ENCODE results near the gene LRRC1. TPM values are rescaled to one million over a fixed set of nuclear protein-coding genes. Genes with fewer than 3 reads are reported as not detected.
A peak's percentile ranks its signal among the peaks of the same experiment; 100 is the strongest.

Gene LRRC1
- polyA plus RNA-seq, 12 donors: 5.7 to 18.8 (median 9.7) TPM; not detected in 1

DNA sequence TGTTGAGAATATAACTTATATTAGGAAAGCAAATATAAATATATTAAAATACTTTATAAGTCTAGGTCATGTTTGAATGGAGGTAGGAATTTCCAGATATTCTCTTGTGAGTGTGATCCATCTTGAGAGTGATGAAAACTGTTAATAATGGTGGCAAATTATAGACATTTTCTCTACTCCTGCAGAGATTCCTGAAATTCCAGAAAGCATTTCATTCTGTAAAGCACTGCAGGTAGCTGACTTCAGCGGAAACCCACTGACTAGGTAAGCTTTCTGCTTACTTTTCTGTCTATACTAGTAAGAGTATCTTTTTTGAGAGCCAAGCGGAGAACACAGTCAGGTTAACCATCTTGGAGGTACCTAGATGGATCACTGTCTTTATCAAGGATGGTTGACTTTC is 84.0 kb downstream of the LRRC1 start:
- DNase-seq: no peak

GRCh38 chr6:53879608-53880007 is 84.8 kb downstream of the LRRC1 start:
- no peak for DNase-seq

GRCh38 chr6:53887316-53887715 is 92.5 kb downstream of the LRRC1 start:
- DNase-seq: no peak

DNA sequence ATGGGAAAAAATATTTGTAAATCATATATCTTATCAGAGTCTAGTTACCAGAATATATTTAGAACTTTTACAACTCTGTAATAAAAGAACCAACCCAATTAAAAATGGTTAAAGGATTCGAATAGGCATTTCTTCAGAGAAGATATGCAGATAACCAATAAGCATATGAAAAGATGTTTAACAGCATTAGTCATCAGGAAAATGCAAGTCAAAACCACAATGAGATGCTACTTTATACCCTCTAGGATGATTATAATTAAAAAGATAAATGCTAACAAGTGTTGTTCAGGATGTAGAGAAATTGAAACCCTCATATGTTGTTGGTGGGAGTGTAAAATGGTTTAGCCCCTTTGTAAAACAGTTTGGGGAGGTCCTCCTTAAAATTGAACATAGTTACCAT is 94.1 kb downstream of the LRRC1 start:
- no peak for DNase-seq

GRCh38 chr6:53889365-53889764 is 94.6 kb downstream of the LRRC1 start:
- DNase-seq: no peak

GRCh38 chr6:53892707-53893106 is 97.9 kb downstream of the LRRC1 start:
- DNase-seq: no peak

DNA sequence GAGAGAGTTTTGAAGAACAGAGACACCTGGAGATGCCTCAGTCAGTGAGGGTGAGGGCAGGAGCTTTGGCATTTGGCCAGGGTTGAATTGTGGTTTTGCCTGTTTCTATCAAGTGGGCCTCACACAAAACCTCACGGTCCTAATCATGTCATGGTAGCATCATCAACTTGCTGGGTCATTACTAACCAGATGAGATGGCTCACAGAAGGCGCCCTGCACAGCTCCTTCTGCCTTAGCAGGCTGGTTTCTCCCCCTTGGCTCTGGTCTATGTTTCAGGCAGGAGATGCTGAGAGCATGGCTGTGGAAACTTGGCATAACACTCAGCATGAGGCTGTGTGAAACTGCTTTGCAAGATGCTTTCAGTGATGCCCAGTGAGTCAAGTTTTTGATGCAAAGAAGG is 99.3 kb downstream of the LRRC1 start:
- DNase-seq: peak; percentile 46

DNA sequence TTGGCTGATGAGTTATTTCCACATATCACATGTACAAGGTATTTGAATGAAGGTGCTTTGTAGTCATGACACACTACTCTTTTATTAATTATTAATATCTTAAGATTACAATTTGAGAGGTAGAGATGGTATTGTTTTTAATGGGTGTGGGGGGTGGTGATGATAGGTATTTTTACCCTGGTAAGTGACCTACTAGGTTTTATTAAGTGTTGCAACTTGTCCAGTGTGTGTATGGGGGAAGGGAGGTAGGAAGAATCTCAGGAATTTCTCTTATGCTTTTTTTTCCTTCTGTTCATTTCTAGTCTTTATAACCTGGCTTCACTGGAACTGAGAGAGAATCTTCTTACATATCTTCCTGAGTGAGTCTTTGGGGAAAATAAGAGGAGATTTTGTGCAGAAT is 101.4 kb downstream of the LRRC1 start:
- DNase-seq: no peak

GRCh38 chr6:53898026-53898795 is 103.4 kb downstream of the LRRC1 start:
- no peak for DNase-seq

GRCh38 chr6:53899512-53899911 is 104.7 kb downstream of the LRRC1 start:
- DNase-seq: no peak

DNA sequence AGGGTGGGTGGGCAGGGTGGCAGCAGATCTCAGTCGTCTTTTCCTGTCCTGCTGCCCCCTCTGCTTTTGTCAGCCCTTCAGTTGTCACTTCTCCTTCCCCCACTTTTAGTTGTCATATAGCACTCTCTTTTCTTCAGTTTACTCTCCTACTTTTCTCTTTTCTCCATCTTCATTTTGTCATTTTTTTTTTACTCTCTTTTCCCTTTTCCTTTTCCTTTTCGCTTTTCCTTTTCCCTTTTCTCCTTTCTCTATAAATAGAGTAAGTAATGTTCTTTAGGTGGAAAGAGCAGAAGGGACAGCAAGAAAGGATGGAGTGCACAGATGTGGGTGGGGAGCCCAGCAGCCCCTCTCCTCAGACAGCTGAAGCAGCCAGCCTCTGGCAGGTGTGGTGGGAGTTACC is 108.6 kb downstream of the LRRC1 start:
- no peak for DNase-seq

GRCh38 chr6:53906103-53906502 is 111.3 kb downstream of the LRRC1 start:
- no peak for DNase-seq

GRCh38 chr6:53906842-53907241 is 112.0 kb downstream of the LRRC1 start:
- DNase-seq: no peak

DNA sequence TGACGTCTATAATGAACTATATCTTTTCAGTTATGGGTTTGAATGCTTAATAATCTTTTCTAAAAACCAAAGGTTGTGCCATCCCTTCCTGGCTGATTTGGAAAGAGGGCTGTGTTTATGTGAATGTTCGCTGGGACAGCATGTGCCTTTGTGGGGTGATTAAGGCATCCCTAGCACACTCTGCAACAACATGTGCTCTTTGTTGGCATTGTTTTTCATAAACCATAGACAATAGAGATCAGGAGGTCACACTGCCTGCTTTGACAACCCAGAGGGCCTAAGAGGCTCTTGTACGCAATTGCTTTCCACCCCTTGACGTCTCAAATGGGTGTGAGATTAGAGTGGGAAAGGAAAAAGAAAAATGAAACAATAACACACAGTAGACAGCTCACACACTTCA is 116.0 kb downstream of the LRRC1 start:
- no peak for DNase-seq

- no peak for DNase-seq
These were observed 117.9 kb downstream of the LRRC1 start for GRCh38 chr6:53912661-53913060.

- no peak for DNase-seq
These were observed 118.5 kb downstream of the LRRC1 start for GRCh38 chr6:53913286-53913685.

GRCh38 chr6:53915026-53915691 is 120.4 kb downstream of the LRRC1 start:
- no peak for DNase-seq

- DNase-seq: no peak
These were observed 122.1 kb downstream of the LRRC1 start for GRCh38 chr6:53916804-53917463.

DNA sequence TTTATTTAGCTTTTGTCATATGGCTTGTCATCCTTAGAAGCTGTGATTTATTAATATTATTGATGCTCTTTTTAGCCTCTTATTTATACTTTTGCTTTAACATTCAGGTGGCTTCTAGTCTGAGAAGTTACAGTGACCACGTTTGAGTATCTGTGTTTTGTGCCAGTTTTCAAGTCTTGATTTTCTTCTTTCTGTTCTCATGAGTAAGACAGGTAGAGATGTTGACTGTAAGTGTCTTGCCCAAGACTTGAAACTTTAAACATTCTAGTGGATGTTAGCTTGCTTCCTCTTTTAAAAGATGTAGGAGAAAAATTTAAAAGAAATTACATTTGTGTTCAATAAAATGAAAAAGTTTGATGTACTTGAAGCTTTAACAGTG is 122.6 kb downstream of the LRRC1 start:
- DNase-seq: no peak

- DNase-seq: no peak
These were observed 124.2 kb downstream of the LRRC1 start for GRCh38 chr6:53918854-53919510.

- DNase-seq: no peak
These were observed 125.1 kb downstream of the LRRC1 start for GRCh38 chr6:53919881-53920360.

DNA sequence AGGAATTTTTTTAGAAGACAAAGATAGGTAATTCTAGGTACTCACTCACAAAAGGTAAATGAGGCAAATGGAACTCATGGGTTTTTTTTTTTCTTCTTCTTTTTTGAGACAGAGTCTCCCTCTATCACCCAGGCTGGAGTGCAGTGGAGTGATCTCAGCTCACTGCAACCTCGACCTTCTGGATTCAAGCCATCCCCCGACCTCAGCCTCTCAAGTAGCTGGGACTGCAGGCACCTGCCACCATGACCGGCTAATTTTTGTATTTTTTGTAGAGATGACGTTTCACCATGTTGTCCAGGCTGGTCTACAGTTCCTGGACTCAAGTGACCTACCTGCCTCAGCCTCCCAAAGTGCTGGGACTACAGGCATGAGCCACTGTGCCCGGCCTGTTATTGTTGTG is 126.1 kb downstream of the LRRC1 start:
- no peak for DNase-seq
